Omental fat pad (tissue), 4 donors: Measurements from ENCODE around the gene CHTF8. TPM values are rescaled to one million over a fixed set of nuclear protein-coding genes. Genes with fewer than 3 reads are reported as not detected.

ENCODE experiments used
- ATAC-seq: fragments of 150-250 bp; one replicate; pipeline ENCODE4 v1.9.1; 2016; ENCODE audit warnings: mild to moderate bottlenecking, moderate library complexity; ENCODE audit not compliant: low FRiP score
- DNase-seq: peaks from one replicate; pipeline ENCODE4 v3.0.0-alpha.2; 2019; ENCODE audit warnings: low spot score
- small RNA-seq: library from RNA; depleted of rRNA; stranded (forward); fragments of <200 nt; gene quantifications from one replicate; pipeline ENCODE3, GENCODE V24; 2016
- total RNA-seq, 4 donors: library from RNA; depleted of rRNA; stranded (reverse); fragments of >200 nt; gene quantifications; one replicate each; pipeline ENCODE4 v1.1.0, GENCODE V29; 2016
- TF ChIP-seq, protein P1 (sequence below), 3 donors: fragments of 450-650 bp; IDR thresholded peaks; one replicate each; pipeline ENCODE4 v1.5.1; 2016 to 2017; ENCODE audit warnings: antibody characterized with exemption in 3 of 3, mild to moderate bottlenecking in 3 of 3, moderate library complexity in 2 of 3

The CHTF8 gene
- total RNA-seq, 4 donors from 2014 or later, result 53.7 to 61.3 (median 57.4) TPM

DNA sequence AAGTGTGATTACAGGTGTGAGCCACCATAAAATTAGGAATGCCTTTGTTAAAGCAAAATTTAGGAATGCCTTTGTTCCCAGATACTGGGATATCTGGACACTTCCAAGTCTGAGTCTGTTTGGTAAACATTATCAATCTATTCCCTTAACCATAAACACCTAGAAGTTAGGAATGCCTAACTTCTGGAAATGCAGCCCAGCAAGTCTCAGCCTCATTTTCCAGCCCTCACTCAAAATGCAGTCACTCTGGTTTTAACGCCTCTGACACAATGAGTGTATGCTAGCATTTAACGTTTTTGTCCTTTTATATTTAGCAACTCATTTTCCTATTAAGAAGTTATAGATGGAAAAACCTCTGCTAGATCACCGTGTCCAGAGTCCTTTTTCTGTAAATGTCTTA, 61.4 kb downstream of the CHTF8 start:
- ATAC-seq (no peak), DNase-seq (no peak)
- TF ChIP-seq, protein P1, sequence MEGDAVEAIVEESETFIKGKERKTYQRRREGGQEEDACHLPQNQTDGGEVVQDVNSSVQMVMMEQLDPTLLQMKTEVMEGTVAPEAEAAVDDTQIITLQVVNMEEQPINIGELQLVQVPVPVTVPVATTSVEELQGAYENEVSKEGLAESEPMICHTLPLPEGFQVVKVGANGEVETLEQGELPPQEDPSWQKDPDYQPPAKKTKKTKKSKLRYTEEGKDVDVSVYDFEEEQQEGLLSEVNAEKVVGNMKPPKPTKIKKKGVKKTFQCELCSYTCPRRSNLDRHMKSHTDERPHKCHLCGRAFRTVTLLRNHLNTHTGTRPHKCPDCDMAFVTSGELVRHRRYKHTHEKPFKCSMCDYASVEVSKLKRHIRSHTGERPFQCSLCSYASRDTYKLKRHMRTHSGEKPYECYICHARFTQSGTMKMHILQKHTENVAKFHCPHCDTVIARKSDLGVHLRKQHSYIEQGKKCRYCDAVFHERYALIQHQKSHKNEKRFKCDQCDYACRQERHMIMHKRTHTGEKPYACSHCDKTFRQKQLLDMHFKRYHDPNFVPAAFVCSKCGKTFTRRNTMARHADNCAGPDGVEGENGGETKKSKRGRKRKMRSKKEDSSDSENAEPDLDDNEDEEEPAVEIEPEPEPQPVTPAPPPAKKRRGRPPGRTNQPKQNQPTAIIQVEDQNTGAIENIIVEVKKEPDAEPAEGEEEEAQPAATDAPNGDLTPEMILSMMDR (IDR thresholded peaks at IDR 0.05), result no peak

DNA sequence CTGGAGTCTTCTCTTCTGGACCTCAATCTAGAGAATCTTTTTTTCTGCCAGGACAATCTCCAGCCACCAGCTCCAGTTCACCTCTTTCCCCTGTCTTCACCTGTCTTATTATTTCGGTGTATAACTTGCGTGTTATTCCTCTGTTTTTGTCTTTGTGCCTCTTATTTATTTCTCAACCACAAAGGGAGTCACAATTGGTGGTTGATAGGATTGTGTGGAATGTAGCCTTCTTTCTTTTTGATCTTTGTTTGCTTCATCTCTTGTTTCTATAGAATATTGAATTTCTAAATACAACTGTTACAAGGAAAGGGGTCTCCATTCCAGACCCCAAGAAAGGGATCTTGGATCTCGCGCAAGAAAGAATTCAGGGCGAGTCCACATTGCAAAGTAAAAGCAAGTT, 62.9 kb downstream of the CHTF8 start:
- ATAC-seq, result no peak
- TF ChIP-seq, protein P1 (IDR thresholded peaks at IDR 0.05), result no peak
- no peak for DNase-seq

Small RNAs within 50 kb of the gene (small RNA-seq; reads per million reads assigned to genes)
- not detected for gene RNU6-22P

Other genes starting within 250 kb of the CHTF8 start
- 1 to 10 TPM in 2 of 4 donors, under 1 TPM in 2; 0.36 to 2.2 (median 1.2) TPM for gene HAS3, start 26.9 kb downstream of the CHTF8 start, total RNA-seq
- 10 to 100 TPM; 32.9 to 85.7 (median 35.9) TPM for gene UTP4, start 61 bp upstream of the CHTF8 start, total RNA-seq
- gene SNTB2, start 54.6 kb upstream of the CHTF8 start, total RNA-seq, result 10 to 100 TPM; 49.7 to 80.9 (median 59.3) TPM
- 10 to 100 TPM; 26.6 to 39.0 (median 34.1) TPM for gene VPS4A, start 178.8 kb upstream of the CHTF8 start, total RNA-seq
- gene PDF, start 198.0 kb upstream of the CHTF8 start, total RNA-seq, result 10 to 100 TPM; 12.8 to 25.0 (median 19.1) TPM
- gene COG8, start 207.0 kb upstream of the CHTF8 start, total RNA-seq, result 10 to 100 TPM; 26.8 to 50.6 (median 39.4) TPM
- gene NIP7, start 207.2 kb upstream of the CHTF8 start, total RNA-seq, result 10 to 100 TPM; 14.7 to 56.8 (median 17.1) TPM
- gene TMED6, start 219.2 kb upstream of the CHTF8 start, total RNA-seq, result not detected